Lower leg skin (tissue), 3 donors: ENCODE measurements around the gene TUBGCP3.

ENCODE experiments used
- CTCF ChIP-seq, 3 donors: fragments of 450-650 bp; IDR thresholded peaks; one replicate each; pipeline ENCODE4 v1.5.1; 2016; ENCODE audit warnings: antibody characterized with exemption in 3 of 3, mild to moderate bottlenecking in 3 of 3, moderate library complexity in 2 of 3
- POLR2A ChIP-seq, 2 donors: fragments of 450-650 bp; IDR thresholded peaks; one replicate each; pipeline ENCODE4 v1.6.1; 2016 to 2017; ENCODE audit warnings: antibody characterized with exemption in 2 of 2, mild to moderate bottlenecking in 1 of 2, moderate library complexity in 1 of 2

GRCh38 chr13:112441226-112441625 lies 146.7 kb downstream of the TUBGCP3 start:
- no peak for TF ChIP-seq POLR2A (IDR thresholded peaks at IDR 0.05)
- no peak for TF ChIP-seq CTCF (IDR thresholded peaks at IDR 0.05)
